AG04449 (cell line): Measurements from ENCODE around the gene CA9.
A peak's percentile ranks its signal among the peaks of the same experiment; 100 is the strongest.

Experiments
- CTCF ChIA-PET: fragments of 350-600 bp; formaldehyde crosslinking; extraction: SDS; loops from one replicate; lab custom pipeline; 2021; ENCODE audit warnings: antibody characterized with exemption; lab: Yijun Ruan, JAX
- POLR2A ChIA-PET: fragments of 400-600, 350-600 bp; formaldehyde crosslinking; extraction: SDS; loops from one replicate; lab custom pipeline; 2020; ENCODE audit warnings: antibody characterized with exemption, inconsistent platforms; lab: Yijun Ruan, JAX
- DNase-seq: peaks from one replicate; pipeline ENCODE4 v3.0.0-alpha.2; 2010; ENCODE audit warnings: low read depth, low spot score
- H3K4me3 ChIP-seq: 2 replicates; pipeline ENCODE4 v1.5.1; 2011; ENCODE audit warnings: low read depth, mild to moderate bottlenecking, control low read depth, low read length
- CTCF ChIP-seq: IDR thresholded peaks from one replicate; pipeline ENCODE4 v1.5.1; 2011; ENCODE audit warnings: mild to moderate bottlenecking, moderate library complexity, low read length, control low read depth, inconsistent platforms; ENCODE audit not compliant: insufficient read depth; ENCODE audit errors: missing control alignments

The CA9 gene

GRCh38 chr9:35690614-35691333 lies 17.0 kb downstream of the CA9 start:
- TF ChIP-seq CTCF = no peak
- peak overlapping the region; percentile 97 for H3K4me3 ChIP-seq
- ChIA-PET POLR2A (interaction anchor here (0.8 to 15.8 kb wide), 16 partner anchors 8 to 50 kb away, joined by 3 to 325 read pairs (median 6); partner anchors contain the start of genes ARHGEF39, CCDC107, CREB3 and RMRP), CTCF (interaction anchor here (0.9 to 34.3 kb wide), 5 partner anchors 10 to 179 kb away, joined by 3 to 816 read pairs (median 9); partner anchors contain the start of genes ARHGEF39, CCDC107, CREB3 and RMRP)
- DNase-seq = no peak

GRCh38 chr9:35691334-35691650 lies 17.6 kb downstream of the CA9 start:
- DNase-seq = no peak
- CTCF ChIA-PET = interaction anchor here (0.9 to 34.3 kb wide), 5 partner anchors 10 to 179 kb away, joined by 3 to 816 read pairs (median 9); partner anchors contain the start of genes CCDC107, CREB3, RMRP and TLN1
- H3K4me3 ChIP-seq = peak overlapping the region; percentile 97
- POLR2A ChIA-PET = interaction anchor here (1.2 to 15.8 kb wide), 9 partner anchors 8 to 37 kb away, joined by 3 to 325 read pairs (median 9); partner anchors contain the start of genes ARHGEF39, CCDC107, CREB3 and RMRP
- no peak for TF ChIP-seq CTCF

- CTCF ChIA-PET = interaction anchor here (0.9 to 34.3 kb wide), 5 partner anchors 9 to 180 kb away, joined by 3 to 816 read pairs (median 9); partner anchors contain the start of genes CCDC107, CREB3, RMRP and TLN1
- TF ChIP-seq CTCF = no peak
- no peak for DNase-seq
- POLR2A ChIA-PET = interaction anchor here (0.5 to 15.8 kb wide), 9 partner anchors 8 to 37 kb away, joined by 3 to 325 read pairs (median 9); partner anchors contain the start of genes ARHGEF39, CCDC107, CREB3 and RMRP
- no peak overlapping the region; the same call in 1 of the 2 replicates for H3K4me3 ChIP-seq
Observed at GRCh38 chr9:35691757-35692301, 18.1 kb downstream of the CA9 start.

- DNase-seq = no peak
- H3K4me3 ChIP-seq = no peak overlapping the region
- ChIA-PET POLR2A (interaction anchor here (0.6 to 15.8 kb wide), 10 partner anchors 7 to 51 kb away, joined by 3 to 325 read pairs (median 5); partner anchors contain the start of genes CREB3 and TLN1), CTCF (interaction anchor here (0.6 to 34.3 kb wide), 13 partner anchors 9 to 186 kb away, joined by 3 to 816 read pairs (median 10); partner anchors contain the start of genes ARHGEF39, CCDC107, CREB3 and GBA2)
- no peak for TF ChIP-seq CTCF
Observed at GRCh38 chr9:35695943-35696401, 22.2 kb downstream of the CA9 start.

GRCh38 chr9:35696520-35697215 lies 22.9 kb downstream of the CA9 start:
- POLR2A ChIA-PET = interaction anchor here (0.6 to 15.8 kb wide), 8 partner anchors 8 to 52 kb away, joined by 3 to 325 read pairs (median 5); partner anchors contain the start of genes CREB3 and TLN1
- H3K4me3 ChIP-seq = no peak overlapping the region
- CTCF ChIA-PET = interaction anchor here (0.6 to 34.3 kb wide), 14 partner anchors 9 to 186 kb away, joined by 3 to 816 read pairs (median 10); partner anchors contain the start of genes ARHGEF39, CCDC107, CREB3 and GBA2
- no peak for DNase-seq
- peak; percentile 78 for TF ChIP-seq CTCF
